HG03196 (cell line): ENCODE results near the gene NAB1.
"Not testable (repeated sequence)": the region's sequence is repeated elsewhere in the genome, so short reads cannot be mapped to it uniquely, and the experiment has no call there.

Experiments used
- ATAC-seq: cut with Tn5 transposase; IDR thresholded peaks from one replicate; pipeline ENCODE4 v1.9.1; 2021; ENCODE audit not compliant: unreplicated experiment

NAB1 gene, protein sequence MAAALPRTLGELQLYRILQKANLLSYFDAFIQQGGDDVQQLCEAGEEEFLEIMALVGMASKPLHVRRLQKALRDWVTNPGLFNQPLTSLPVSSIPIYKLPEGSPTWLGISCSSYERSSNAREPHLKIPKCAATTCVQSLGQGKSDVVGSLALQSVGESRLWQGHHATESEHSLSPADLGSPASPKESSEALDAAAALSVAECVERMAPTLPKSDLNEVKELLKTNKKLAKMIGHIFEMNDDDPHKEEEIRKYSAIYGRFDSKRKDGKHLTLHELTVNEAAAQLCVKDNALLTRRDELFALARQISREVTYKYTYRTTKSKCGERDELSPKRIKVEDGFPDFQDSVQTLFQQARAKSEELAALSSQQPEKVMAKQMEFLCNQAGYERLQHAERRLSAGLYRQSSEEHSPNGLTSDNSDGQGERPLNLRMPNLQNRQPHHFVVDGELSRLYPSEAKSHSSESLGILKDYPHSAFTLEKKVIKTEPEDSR

DNA sequence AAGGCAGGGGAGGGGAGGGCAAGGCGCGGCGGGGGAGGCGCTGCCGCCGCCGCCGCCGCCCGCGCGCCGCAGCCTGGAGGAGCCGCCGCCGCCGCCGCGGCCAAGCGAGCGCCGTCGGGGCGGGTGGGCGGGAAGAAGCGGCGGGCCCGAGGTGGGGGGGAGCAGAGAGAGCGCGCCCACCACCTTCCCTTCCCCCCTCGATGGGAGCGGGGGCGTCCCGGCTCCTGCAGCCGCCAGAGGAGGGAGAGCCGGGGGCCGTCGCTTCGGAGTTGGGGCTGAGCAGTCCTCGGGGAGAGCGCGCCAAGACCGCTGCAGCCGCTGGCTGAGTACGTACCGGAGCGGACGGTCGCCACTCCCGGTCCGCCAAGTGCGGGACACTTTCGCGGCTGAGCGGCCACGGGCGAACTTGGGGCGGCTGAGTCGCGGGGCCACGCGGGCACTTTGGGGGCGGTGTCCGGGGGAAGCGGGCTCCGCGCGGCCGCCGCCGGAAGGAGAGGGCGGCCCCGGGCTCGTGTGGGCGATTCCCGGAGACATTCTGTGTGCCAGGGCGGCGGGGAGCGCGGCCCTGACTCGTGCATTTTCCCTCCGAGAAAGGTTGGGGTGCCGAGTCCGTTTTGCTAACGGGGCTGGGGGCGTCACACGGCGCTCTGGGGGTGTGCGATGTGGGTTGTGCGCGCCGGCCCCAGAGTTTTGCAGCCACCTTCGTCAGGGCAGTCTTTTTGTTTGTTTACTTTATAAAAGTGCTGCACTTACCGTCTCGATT, at the start of gene NAB1:
Gene NAB1 (plus strand): TSS at position 49 of the 763 bp plus-strand sequence. CDS start 10,094 bp downstream, outside the sequence.
- ATAC-seq = peak; percentile 48

DNA sequence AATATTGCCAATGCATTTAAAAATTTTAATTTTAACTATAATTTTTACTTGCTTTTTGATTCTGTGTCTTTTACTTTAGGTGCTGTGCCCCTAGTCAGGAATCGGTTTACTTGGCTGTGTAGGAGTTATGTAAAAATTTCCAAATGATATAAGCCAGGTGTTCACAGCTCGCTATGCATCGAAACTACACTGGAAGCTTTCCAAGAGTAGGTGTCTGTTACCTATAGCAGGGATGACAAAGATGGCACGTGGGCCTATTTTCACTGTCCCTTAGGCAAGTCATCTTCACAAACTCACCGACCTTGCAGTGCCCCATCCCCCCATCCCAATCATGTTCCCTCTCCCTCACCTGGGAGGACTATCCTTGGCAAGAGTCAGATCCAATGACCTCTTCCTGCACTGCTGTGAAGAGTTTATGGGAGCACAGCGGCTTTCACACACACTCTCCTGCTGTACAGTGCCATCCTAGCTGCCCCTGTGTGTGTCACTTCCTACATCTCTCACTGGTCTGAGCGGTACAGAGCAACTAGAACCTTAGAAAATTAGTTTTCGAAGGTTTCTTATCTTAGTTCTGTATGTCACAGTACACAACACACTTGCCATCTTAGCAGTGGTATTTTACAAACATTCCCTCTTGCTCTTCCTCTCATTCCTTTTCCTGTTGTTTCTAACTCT, 49.2 kb upstream of the NAB1 start:
- no peak for ATAC-seq

DNA sequence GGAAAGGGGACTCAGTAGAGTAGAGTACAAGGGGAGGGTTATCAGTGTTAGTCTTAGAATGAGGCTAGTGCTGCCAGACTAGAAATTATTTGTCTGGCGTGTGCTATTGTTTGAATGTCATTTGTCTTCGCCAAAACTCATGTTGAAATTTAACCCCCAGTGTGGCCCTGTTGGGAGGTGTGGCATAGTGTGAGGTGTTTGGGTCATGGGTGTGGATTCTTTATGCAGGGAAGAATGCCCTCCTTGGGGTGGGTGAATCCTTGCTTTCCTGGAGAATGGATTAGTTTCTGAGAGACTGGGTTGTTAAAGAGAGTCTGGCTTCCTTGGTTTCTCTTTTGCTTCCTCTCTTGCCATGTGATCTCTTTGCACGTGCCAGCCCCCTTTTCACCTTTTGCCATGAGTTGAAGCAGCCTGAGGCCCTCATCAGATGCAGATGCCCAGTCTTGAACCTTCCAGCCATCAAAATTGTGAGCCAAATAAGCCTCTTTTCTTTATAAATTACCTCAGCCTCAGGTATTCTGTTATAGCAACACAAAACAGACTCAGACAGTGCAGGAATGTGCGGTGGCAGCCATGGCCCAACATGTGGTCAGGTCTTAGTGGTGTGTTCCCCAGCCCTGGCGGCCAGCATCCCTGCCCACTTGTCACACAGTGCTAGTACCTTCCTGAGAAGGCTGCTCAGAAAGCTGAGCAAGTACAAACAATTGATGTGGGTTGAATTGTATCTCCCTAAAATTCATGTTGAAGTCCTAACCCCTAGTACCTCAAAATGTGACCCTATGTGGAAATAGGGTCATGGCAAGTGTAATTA, 48.4 kb upstream of the NAB1 start:
- ATAC-seq = no peak

DNA sequence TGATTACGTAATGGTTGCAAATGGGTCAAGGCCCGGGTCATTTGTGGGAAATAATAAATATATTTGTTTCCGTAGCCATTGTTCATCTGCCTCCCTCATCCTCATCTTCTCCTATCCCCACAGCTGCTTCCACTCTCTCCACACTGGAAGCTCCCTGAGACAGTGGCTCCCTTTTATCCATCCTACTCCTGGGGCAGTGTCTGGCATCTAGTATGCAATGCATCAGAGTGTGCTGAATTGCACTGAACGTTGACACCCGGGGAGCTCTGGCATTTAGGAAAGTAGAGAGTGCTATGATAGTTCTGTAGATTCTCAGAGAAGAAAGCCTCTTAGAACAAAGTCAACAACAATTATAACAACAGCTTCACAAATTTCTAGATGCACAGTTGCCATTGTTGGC, 45.5 kb upstream of the NAB1 start:
- no peak for ATAC-seq

DNA sequence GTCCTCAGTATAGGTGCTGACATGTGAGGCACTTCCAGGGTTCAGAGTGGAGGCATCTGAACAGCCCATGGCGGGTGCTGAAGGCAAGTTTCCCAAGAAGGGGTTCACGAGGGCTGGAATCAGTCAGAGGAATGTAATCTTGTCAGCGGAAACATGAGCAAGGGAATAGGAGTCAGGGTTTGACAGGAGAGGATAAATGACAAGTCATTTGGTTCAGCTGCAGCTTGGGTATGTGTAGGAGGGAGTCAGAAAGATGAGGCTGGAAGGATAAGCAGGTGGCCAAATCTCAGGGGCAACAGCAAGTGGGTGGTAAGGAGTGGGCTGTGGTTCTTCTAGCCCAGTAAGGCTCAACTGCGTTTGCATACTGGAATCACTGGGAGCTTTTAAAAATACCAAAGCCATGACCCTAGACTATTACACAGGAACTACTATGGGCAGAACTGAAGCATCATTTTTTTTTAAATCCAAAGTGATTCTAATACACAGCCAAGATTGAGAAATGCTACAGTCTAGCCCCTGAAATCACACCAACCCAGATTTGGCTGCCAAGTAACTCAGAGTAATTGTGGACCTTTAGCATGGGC, 41.8 kb upstream of the NAB1 start:
- no peak for ATAC-seq

DNA sequence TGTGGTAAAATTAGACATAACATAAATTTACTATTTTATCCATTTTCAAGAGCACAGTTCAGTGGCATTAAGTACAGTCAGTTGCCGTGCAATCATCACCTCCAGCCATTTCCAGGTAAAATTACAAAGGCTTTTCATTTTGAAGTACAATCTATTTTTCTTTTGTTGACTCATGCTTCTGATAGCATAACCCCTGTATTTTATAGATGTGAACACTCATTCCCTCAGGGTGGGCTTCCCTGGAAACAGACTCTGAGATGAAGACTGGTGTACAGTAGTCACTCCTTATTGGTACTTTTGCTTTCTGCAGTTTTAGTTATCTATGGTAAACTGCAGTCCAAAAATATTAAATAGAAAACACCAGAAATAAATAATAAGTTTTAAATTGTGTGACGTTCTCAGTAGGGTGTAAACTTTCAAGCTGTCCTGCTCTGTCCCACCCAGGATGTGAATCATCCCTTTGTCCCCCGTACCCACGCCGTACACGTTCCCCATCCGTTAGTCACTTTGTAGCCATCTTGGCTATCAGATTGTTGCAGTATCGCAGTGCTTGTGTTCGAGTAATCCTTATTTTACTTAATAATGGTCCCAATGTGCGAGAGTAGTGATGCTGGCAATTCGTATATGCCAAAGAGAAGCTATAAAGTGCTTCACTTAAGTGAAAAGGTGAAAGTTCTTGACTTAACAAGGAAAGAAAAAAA, 41.1 kb upstream of the NAB1 start:
- no peak for ATAC-seq

DNA sequence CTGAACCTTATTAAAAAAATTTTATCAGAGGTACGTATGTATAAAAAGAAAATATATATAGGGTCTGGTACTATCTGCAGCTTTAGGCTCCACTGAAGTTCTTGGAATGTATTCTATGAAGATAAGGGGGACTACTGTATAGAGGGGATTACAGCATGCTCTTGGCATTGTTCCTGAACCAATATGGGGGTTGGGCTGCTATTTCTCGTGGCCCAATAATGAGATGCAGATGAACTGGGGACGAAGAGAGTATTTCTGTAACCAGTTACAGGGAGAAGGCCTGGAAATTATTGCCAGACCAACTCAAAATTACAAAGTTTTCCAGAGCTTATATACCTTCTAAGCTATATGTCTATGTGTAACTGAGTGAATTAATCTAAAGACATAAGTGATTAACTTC, 40.0 kb upstream of the NAB1 start:
- not testable (repeated sequence) for ATAC-seq

DNA sequence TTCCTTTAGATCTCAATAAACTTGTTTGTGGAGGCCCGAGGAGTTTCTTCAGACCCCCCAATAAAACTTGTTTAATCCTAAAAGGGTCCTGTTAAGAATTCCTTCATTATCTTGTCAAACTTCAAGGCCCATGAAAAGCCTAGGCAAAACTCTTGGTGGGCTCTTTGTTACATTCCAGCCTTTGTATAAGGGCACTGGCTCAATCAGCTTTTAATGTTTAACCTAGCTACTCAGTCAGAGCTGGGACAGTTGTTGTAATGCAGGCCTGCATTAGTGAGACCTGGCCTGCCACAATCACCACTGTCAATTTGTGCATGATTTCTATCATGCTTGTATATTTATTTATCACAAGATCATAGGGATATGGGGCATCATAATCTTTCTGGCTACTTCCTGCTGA, 39.5 kb upstream of the NAB1 start:
- ATAC-seq = not testable (repeated sequence)

DNA sequence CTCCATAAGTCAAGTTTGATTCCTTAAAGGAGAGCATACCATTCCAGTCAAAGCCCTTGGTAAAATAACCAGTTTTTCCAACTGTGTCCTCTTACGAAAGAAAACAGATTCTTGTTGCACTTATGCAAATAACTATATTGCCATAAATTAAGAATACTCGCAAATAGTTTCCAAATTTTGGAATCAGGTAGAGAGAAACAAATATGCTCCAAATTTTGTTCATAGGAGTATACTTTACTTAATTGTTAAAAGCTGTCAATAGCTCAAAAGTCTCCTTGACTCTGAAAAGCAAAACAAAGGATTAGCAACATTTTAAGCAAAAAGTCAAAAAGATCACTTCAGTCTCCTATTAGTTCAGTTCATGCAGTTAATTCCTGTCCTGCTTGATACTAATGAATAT, 38.4 kb upstream of the NAB1 start:
- not testable (repeated sequence) for ATAC-seq

DNA sequence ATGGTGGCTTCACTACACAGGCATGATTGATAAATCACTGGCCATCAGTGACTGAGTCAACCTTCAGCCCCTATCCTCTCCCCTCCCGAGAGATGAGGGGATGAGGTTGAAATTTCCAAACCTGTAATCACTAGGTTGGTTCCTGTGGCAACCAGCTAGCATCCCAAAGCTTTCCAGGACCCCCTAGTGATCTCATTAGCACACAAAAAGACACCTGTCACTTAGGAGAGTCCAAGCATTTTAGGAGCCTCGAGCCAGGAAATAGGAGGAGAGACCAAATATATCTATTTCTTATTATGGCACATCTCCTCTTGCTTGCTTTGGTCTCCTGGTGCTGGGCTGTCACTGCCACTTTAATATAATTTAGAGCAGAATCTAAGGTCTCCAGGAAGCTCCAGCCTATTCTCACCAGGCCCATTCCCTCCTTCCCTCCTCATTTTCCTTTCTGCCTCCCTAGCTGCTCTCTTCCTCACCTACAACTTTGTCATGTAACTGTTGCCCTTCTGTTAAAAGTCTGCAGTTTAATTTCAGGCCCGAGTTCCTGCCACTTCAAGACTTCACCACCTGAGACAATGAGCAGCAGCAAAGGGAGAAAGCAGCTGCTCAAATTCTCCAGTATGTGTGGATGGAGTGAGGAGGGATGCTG, 33.2 kb upstream of the NAB1 start:
- ATAC-seq = no peak

DNA sequence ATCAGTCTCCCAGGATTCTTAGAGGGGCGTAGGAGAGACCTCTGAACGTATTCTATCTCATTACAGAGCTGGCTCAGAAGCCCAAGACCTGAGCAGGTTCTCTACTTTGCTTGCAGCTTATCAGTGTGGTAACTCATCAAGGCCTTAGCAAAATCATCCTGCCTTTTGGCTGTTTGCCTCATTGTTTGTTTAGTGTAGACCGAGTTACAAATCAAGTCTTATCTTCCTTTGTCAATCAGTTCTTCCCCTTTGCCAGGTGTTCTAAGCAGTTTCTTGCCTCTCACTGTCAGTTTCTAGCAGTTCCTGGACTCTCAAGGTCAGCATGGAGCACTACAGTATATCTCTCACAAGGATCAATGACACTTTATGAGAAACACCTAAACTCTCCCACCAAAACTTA, 30.9 kb upstream of the NAB1 start:
- no peak for ATAC-seq

DNA sequence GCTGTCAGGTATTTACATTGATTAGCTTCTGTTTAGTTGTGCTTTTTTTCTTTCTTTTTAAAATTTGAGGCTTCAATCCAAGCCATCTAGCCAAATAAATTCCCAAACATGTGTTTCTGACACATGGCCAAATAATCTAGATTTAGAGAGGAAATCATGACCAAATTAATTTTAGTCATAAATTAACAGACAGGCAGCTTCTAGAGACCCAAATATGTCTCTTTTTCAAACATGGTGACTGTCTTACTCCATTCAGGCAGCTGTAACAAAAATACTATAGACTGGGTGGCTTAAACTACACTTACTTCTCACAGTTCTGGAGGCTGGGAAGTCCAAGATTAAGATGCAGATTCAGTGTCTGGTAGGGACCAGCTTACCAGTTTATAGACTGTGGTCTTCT, 23.2 kb upstream of the NAB1 start:
- ATAC-seq = no peak

DNA sequence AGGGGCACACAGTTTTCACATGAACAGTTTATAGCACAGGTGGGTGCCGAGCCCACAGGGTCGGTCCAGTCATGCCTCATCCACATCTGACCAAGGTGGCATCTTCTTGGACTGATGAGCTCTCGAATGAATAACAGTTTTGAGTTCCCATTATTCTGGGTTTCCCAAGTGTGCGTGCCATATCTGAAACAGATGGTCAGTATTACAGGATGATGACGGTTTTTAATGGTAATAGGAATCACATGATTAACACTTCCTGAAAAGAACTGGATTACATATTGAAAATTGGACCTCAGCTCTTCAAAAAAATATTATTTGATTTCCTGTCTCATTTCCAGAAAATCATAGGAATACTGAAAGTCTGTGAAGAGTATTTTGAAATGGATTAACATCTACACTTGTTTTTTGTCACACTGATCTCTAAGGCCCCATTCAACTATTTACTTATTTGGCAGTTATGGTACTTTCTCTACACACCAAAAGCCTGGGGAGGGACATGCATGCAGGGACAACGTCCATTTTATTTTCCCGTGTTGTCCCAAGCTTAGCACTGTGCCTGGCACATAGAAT, 22.2 kb upstream of the NAB1 start:
- no peak for ATAC-seq

DNA sequence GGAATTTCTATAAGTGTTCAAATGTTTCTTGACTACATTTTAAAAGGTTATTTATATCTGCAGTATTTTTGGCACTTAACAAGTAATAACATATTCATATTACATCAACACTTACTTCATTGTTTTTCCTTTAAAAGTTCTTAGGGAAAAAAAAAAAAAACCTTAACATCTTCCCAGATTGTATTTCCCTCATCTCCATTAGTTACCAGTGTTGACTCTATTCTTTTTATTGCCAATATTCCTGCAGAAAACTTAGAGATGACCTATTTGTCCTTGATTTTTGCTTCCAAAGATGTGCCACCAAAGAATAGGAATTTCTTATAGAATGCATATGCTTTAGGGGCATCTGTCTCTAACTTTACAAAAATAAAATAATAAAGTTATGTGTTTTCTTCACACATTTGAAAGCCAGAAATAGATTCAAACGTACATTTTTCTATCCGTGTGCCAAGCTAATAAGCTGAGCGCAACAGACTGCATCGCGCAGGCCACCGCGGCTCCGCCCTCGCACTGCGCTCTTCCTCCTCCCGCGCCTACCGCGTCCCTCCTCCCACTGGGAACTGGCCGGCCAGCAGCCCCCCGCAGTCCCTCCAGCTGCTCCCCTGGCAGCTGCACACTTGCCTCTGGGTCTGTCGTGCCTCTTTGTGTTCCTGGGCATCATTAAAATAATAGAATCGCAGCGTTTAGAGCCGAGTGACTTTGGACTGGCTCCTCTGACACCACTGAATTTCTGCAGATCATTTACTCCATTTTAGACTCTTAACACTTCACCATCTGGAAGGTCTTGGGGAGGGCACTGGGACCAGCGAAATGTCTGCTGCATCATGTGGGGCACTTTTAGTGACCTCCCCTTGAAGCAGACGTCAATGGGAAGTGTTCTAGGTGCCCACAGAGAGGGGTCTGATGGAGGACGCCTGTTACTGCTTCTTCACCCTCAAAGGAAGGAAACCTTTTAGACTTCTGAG, 21.2 kb upstream of the NAB1 start:
- peak; percentile 72 for ATAC-seq

DNA sequence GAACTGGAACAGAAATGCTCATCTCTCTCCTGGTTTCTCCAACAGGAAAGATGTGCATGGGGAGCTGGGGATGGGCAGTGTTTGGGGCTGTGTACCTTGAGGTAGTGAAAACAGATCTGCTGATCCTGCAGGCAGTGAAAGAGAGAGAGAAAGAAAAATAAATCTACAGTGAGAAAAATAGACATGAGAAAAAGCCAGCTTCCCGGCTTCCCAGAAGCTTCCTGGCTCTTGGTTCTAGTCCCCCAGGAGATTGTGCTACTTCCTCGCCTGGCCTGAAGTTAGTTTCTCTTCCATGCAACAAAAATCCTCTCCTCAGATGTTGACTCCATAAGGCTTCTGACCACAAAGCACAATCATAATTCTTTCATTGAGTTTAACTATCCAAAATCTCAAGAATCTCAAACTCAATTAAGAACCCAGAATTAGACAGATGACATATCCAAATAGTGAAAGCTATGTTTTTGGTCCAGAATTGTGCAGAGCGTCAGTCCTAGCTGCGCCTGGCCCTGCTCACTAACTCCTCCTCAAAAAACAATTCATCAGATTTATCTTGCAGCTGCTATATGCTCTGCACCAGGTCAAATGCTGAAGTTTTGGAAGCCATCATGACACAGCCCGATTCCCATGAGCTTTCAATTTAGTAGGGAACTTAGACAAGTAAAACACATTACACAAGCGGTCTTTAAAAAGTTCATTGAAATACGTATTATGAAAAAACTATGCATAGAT, 20.1 kb upstream of the NAB1 start:
- no peak for ATAC-seq

DNA sequence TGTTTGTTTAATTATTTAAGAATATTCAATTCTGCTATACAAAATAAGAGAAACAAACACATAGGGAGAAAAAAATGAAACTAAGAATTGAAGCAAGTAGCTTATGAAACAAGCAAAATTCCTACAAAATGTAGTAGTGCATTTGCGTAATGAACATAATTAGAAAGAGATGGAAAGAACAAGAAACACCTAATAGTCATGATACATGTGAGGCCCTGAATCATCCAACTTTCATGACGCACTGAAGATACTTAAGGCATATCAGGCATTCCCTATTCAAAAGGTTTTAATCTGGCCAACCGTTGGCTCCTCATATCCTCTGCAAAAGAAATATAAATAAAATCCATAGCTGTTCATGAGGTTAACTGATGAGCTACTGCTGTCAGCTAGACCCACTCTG, 14.5 kb upstream of the NAB1 start:
- ATAC-seq = no peak

DNA sequence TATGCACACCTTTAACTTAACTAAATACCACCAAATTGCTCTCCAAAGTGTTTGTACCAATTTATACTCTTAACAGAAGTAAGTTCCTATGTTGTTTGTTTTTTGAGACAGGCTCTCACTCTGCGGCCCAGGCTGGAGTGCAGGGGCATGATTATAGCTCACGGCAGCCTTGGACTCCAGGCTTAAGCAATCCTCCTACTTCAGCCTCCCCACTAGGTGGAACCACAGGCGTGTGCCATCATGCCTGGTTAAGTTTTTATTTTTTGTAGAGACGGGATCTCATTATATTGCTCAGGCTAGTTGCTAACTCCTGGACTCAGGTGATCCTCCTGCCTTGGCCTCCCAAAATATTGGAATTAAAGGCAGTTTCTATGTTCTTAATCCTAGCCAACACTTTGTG, 13.1 kb upstream of the NAB1 start:
- ATAC-seq = no peak
